CD4-positive, alpha-beta T cell (primary cell): Measurements from ENCODE around the gene NUAK1. TPM values are rescaled to one million over a fixed set of nuclear protein-coding genes. Genes with fewer than 3 reads are reported as not detected.

ENCODE experiments used
- ATAC-seq: fragments of 200-7000 bp; cut with Tn5 transposase; one replicate; pipeline ENCODE4 v1.10.0; 2022; ENCODE audit warnings: mild to moderate bottlenecking; ENCODE audit not compliant: poor library complexity
- CTCF ChIA-PET: fragments of 350-600 bp; sonication (Branson Sonifier 250); formaldehyde crosslinking; loops from one replicate; lab custom pipeline; 2021; ENCODE audit warnings: antibody characterized with exemption, inconsistent platforms; lab: Charles Lee
- POLR2A ChIA-PET: fragments of 350-600 bp; sonication (Branson Sonifier 250); formaldehyde crosslinking; loops from one replicate; lab custom pipeline; 2021; ENCODE audit warnings: antibody characterized with exemption, inconsistent platforms; lab: Charles Lee
- DNase-seq, 14 experiments: peaks; one replicate each; pipeline ENCODE4 v3.0.0-alpha.2; 2013 to 2020; ENCODE audit warnings: mixed read lengths in 2 of 14
- H3K27ac ChIP-seq, 2 donors: one replicate each; pipeline versions ENCODE4 v1.5.1 to v1.7.0; 2013; ENCODE audit warnings: low read length in 2 of 2, low read depth in 1 of 2, mild to moderate bottlenecking in 1 of 2
- H3K27me3 ChIP-seq, 2 experiments: 1 replicate in 1 of 2; 2 replicates in 1 of 2; pipeline versions ENCODE4 v1.6.1 to v1.7.0; 2013; ENCODE audit warnings: low read length in 2 of 2, control low read depth in 1 of 2, mild to moderate bottlenecking in 1 of 2, moderate library complexity in 1 of 2; ENCODE audit not compliant: insufficient read depth in 2 of 2, control insufficient read depth in 1 of 2
- H3K36me3 ChIP-seq: one replicate; pipeline ENCODE4 v1.6.1; 2013; ENCODE audit warnings: low read length, control low read depth; ENCODE audit not compliant: insufficient read depth
- H3K4me1 ChIP-seq: one replicate; pipeline ENCODE4 v1.6.1; 2013; ENCODE audit warnings: low read length, control low read depth; ENCODE audit not compliant: insufficient read depth
- H3K4me3 ChIP-seq: one replicate; pipeline ENCODE4 v1.5.1; 2013; ENCODE audit warnings: mild to moderate bottlenecking, low read length, moderate library complexity
- H3K9me3 ChIP-seq, 2 experiments: 1 replicate in 1 of 2; 2 replicates in 1 of 2; pipeline versions ENCODE4 v1.6.1 to v1.7.0; 2013; ENCODE audit warnings: low read length in 2 of 2, mild to moderate bottlenecking in 2 of 2, control low read depth in 1 of 2, moderate library complexity in 1 of 2; ENCODE audit not compliant: control insufficient read depth in 1 of 2, insufficient read depth in 1 of 2
- H3K27ac Mint-ChIP-seq: one replicate; pipeline ENCODE4 v1.8.0; 2020; ENCODE audit warnings: mixed read lengths
- H3K27me3 Mint-ChIP-seq: one replicate; pipeline ENCODE4 v1.8.0; 2021; ENCODE audit warnings: mixed read lengths
- H3K36me3 Mint-ChIP-seq: one replicate; pipeline ENCODE4 v1.8.0; 2021; ENCODE audit warnings: low read depth, mixed read lengths
- H3K4me1 Mint-ChIP-seq: one replicate; pipeline ENCODE4 v1.8.0; 2021; ENCODE audit warnings: low read depth, mixed read lengths
- H3K4me3 Mint-ChIP-seq: one replicate; pipeline ENCODE4 v1.8.0; 2020; ENCODE audit warnings: mild to moderate bottlenecking, mixed read lengths
- H3K9me3 Mint-ChIP-seq: one replicate; pipeline ENCODE4 v1.8.0; 2020; ENCODE audit warnings: mixed read lengths
- intact Hi-C, 2 experiments: fragments of 100-400 bp; cut with DNase I in 1 of 2; cut with micrococcal nuclease in 1 of 2; formaldehyde crosslinking; loops; one replicate each; pipeline versions ENCODE4 v1.15.1 to v1.9.0; 2023 to 2025; cut with DNase I, micrococcal nuclease
- total RNA-seq, 174 experiments: library from RNA in 2 of 174; stranded (reverse) in 2 of 174; gene quantifications; one replicate each; pipeline ENCODE4 v1.2.3 and lab custom pipeline; 2021 to 2026
- TF ChIP-seq, protein P1 (sequence below): fragments of 200-600 bp; IDR thresholded peaks from one replicate; pipeline ENCODE4 v1.8.0; 2022; ENCODE audit warnings: antibody characterized with exemption, mild to moderate bottlenecking

NUAK1 gene
- total RNA-seq, 2 experiments from 2014 or later, result 0.16 TPM; not detected in 1

DNA sequence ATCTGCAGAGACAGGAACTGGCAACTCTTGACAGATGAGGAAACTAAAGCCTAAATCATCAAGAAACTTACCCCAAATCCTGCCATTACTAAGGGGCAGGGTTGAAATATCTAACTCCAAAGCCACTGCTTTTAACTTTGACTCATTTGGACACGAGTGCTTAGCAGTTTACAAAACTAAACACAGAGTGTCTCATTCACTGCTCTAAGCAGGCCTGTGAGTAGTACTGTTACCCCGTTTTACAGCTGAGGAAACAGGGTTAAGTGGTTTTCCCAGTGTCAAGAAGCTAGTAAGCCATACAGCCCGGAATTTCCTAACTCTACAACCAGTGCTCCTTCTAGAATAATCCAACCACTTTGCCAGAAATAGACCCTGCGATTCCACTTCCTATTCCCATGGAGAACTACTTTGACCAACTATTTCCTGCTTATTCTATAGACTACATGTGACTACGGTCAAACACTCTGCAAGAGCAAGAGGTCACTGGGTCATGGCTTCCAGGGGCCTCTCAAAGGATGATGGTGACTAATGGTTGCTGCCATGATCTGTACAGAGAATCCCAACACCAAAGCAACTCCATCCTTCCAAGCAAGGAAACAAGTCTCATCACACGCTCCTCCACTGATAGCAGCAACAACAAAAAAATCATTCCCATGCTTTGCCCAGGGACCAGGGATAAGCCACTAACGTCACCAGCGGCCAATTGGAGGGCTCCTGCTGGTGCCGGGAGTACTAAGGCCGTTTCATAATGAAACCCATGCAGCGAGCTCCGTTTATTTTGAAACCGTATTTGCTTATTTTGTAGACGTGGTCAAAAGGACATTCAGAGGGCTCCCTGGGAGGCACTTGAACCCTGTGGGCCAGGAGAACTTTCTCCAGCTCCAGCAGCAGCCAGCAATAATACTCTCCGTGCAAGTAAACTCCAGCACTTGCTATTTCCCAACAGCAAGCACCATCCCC lies 56.3 kb downstream of the NUAK1 start:
- H3K4me3 Mint-ChIP-seq, result no peak overlapping the region
- TF ChIP-seq, protein P1, sequence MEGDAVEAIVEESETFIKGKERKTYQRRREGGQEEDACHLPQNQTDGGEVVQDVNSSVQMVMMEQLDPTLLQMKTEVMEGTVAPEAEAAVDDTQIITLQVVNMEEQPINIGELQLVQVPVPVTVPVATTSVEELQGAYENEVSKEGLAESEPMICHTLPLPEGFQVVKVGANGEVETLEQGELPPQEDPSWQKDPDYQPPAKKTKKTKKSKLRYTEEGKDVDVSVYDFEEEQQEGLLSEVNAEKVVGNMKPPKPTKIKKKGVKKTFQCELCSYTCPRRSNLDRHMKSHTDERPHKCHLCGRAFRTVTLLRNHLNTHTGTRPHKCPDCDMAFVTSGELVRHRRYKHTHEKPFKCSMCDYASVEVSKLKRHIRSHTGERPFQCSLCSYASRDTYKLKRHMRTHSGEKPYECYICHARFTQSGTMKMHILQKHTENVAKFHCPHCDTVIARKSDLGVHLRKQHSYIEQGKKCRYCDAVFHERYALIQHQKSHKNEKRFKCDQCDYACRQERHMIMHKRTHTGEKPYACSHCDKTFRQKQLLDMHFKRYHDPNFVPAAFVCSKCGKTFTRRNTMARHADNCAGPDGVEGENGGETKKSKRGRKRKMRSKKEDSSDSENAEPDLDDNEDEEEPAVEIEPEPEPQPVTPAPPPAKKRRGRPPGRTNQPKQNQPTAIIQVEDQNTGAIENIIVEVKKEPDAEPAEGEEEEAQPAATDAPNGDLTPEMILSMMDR, result no peak
- Histone ChIP-seq H3K27ac (no peak overlapping the region), H3K36me3 (no peaks in the 10 kb centered on the region), H3K9me3 (no peaks in the 10 kb centered on the region), H3K27me3 (peaks cover 3 to 15% of the 10 kb centered on the region in 2 experiments), H3K4me3 (no peak overlapping the region), H3K4me1 (no peaks in the 10 kb centered on the region)
- CTCF ChIA-PET, result no interaction called here
- peaks cover 57% of the 10 kb centered on the region for H3K27me3 Mint-ChIP-seq
- intact Hi-C loops, result no loop called here
- no peaks in the 10 kb centered on the region for H3K4me1 Mint-ChIP-seq
- DNase-seq, result no peak
- ATAC-seq, result no peak
- H3K9me3 Mint-ChIP-seq, result no peaks in the 10 kb centered on the region
- POLR2A ChIA-PET, result no interaction called here
- H3K36me3 Mint-ChIP-seq, result no peaks in the 10 kb centered on the region
- no peak overlapping the region for H3K27ac Mint-ChIP-seq

DNA sequence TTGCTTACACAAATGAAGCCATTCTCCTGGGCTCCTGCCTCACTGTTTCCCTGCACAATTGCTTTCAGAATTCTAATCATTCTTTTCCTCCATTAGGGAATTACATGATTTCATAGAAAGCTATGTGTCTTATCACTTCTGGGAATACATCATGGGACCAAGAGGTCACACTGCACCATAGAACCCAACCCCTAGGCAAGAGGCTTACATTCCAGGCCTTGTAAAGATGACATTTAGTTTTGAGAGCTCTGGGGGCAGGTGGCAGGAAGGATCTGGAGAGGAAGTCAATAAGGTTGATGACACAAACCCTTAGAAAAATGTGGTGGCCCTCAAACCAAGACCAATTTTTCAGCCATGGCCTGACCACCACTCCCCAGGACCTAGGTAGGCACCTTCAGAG lies 57.1 kb downstream of the NUAK1 start:
- Mint-ChIP-seq H3K4me3 (no peak overlapping the region), H3K27me3 (peaks cover 64% of the 10 kb centered on the region), H3K9me3 (no peaks in the 10 kb centered on the region), H3K4me1 (no peaks in the 10 kb centered on the region), H3K36me3 (no peaks in the 10 kb centered on the region), H3K27ac (no peak overlapping the region)
- Histone ChIP-seq H3K36me3 (no peaks in the 10 kb centered on the region), H3K4me1 (no peaks in the 10 kb centered on the region), H3K27me3 (peaks cover 0 to 15% of the 10 kb centered on the region in 2 experiments), H3K4me3 (no peak overlapping the region), H3K9me3 (no peaks in the 10 kb centered on the region), H3K27ac (no peak overlapping the region)
- DNase-seq (no peak), ATAC-seq (no peak)
- CTCF ChIA-PET, result no interaction called here
- TF ChIP-seq, protein P1, result no peak
- POLR2A ChIA-PET, result no interaction called here
- intact Hi-C loops, result no loop called here

DNA sequence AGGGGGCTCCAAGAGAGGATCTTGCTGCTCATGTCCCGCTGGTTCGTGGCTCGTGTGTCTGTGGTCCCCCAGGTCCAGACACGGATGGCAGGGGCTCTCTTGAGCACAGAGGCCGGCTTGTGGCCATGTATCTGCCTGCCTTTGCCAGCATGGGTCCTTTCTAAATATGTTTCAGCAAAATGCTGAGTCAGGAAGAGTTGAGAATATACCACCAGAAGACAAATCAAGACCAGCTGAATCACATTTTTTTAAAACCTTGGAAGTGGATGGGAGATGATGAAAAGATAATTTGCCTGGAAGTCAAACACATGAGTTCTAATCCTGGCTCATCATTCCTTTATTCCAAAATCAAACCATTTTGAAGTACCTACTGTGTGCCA lies 58.0 kb downstream of the NUAK1 start:
- H3K9me3 Mint-ChIP-seq, result no peaks in the 10 kb centered on the region
- peaks cover 66% of the 10 kb centered on the region for H3K27me3 Mint-ChIP-seq
- H3K4me3 Mint-ChIP-seq, result no peak overlapping the region
- no peak overlapping the region for H3K27ac ChIP-seq
- intact Hi-C loops, result no loop called here
- ATAC-seq (no peak), DNase-seq (no peak)
- TF ChIP-seq, protein P1, result no peak
- H3K4me3 ChIP-seq, result no peak overlapping the region
- no peaks in the 10 kb centered on the region for H3K4me1 Mint-ChIP-seq
- CTCF ChIA-PET, result no interaction called here
- POLR2A ChIA-PET, result no interaction called here
- H3K27me3 ChIP-seq, result peaks cover 0 to 15% of the 10 kb centered on the region in 2 experiments
- H3K4me1 ChIP-seq, result no peaks in the 10 kb centered on the region
- H3K36me3 ChIP-seq, result no peaks in the 10 kb centered on the region
- H3K36me3 Mint-ChIP-seq, result no peaks in the 10 kb centered on the region
- no peak overlapping the region for H3K27ac Mint-ChIP-seq
- H3K9me3 ChIP-seq, result no peaks in the 10 kb centered on the region
